Measurements from ENCODE around the gene MOV10.

- TF ChIP-seq CTCF (IDR thresholded peaks at IDR 0.05; ENCODE audit: low read length) (no peak), EZH2 (optimal IDR thresholded peaks at IDR 0.05; ENCODE audit: low read depth, low read length) (no peak), EZH2phosphoT487 (IDR thresholded peaks at IDR 0.05; ENCODE audit: low read length) (no peak)
Observed at GRCh38 chr1:112735752-112736151, 61.3 kb downstream of the MOV10 start.
